ENCODE results near the gene TBP. TPM values are rescaled to one million over a fixed set of nuclear protein-coding genes. Genes with fewer than 3 reads are reported as not detected.

TBP gene
- total RNA-seq, 1 experiment from 2014 or later: 32.8 TPM

- DNase-seq (ENCODE audit: low spot score): peak; percentile 55
- in situ Hi-C loops (cut with HindIII; ENCODE audit: low sequenced_read_pairs): no loop called here
Observed at GRCh38 chr6:170532867-170533488, 21.2 kb upstream of the TBP start.

GRCh38 chr6:170533792-170534191 is 20.4 kb upstream of the TBP start:
- in situ Hi-C loops (cut with HindIII; ENCODE audit: low sequenced_read_pairs): no loop called here
- no peak for DNase-seq (ENCODE audit: low spot score)

- in situ Hi-C loops (cut with HindIII; ENCODE audit: low sequenced_read_pairs): no loop called here
- DNase-seq (ENCODE audit: low spot score): no peak
Observed at GRCh38 chr6:170535004-170535403, 19.2 kb upstream of the TBP start.

GRCh38 chr6:170536671-170537070 is 17.5 kb upstream of the TBP start:
- in situ Hi-C loops (cut with HindIII; ENCODE audit: low sequenced_read_pairs): no loop called here
- DNase-seq (ENCODE audit: low spot score): no peak

- in situ Hi-C loops (cut with HindIII; ENCODE audit: low sequenced_read_pairs): no loop called here
- no peak for DNase-seq (ENCODE audit: low spot score)
Observed at GRCh38 chr6:170537329-170537728, 16.8 kb upstream of the TBP start.

GRCh38 chr6:170542031-170542719 is 12.0 kb upstream of the TBP start:
- in situ Hi-C loops (cut with HindIII; ENCODE audit: low sequenced_read_pairs): no loop called here
- no peak for DNase-seq (ENCODE audit: low spot score)

- in situ Hi-C loops (cut with HindIII; ENCODE audit: low sequenced_read_pairs): no loop called here
Observed at GRCh38 chr6:170545405-170545804, 8.8 kb upstream of the TBP start.

GRCh38 chr6:170552765-170553533 is 1.2 kb upstream of the TBP start, which contains the start of gene PSMB1:
PSMB1 (minus strand) TSS chr6:170553307; CDS start chr6:170553242, 65 bp downstream.
- in situ Hi-C loops (cut with HindIII; ENCODE audit: low sequenced_read_pairs): no loop called here
- DNase-seq (ENCODE audit: low spot score): peak; percentile 98

More at GRCh38 chr6:170545405-170545804, 8.8 kb upstream of the TBP start:
- no peak for DNase-seq (ENCODE audit: low spot score)

- DNase-seq (ENCODE audit: low spot score): no peak
- in situ Hi-C loops (cut with HindIII; ENCODE audit: low sequenced_read_pairs): no loop called here
Observed at GRCh38 chr6:170553534-170554012, 596 bp upstream of the TBP start.

- in situ Hi-C loops (cut with HindIII; ENCODE audit: low sequenced_read_pairs): no loop called here
- DNase-seq (ENCODE audit: low spot score): no peak
Observed at GRCh38 chr6:170554796-170555137, 598 bp downstream of the TBP start.

- DNase-seq (ENCODE audit: low spot score): no peak
- in situ Hi-C loops (cut with HindIII; ENCODE audit: low sequenced_read_pairs): no loop called here
Observed at GRCh38 chr6:170555305-170555704, 1.1 kb downstream of the TBP start.

- no peak for DNase-seq (ENCODE audit: low spot score)
- in situ Hi-C loops (cut with HindIII; ENCODE audit: low sequenced_read_pairs): no loop called here
Observed at GRCh38 chr6:170561555-170561954, 7.4 kb downstream of the TBP start.

- in situ Hi-C loops (cut with HindIII; ENCODE audit: low sequenced_read_pairs): no loop called here
- DNase-seq (ENCODE audit: low spot score): no peak
Observed at GRCh38 chr6:170564936-170565530, 10.9 kb downstream of the TBP start.

GRCh38 chr6:170572704-170573466 is 18.7 kb downstream of the TBP start:
- DNase-seq (ENCODE audit: low spot score): no peak

GRCh38 chr6:170575250-170575649 is 21.1 kb downstream of the TBP start:
- in situ Hi-C loops (cut with HindIII; ENCODE audit: low sequenced_read_pairs): no loop called here
- no peak for DNase-seq (ENCODE audit: low spot score)

More at GRCh38 chr6:170572704-170573466, 18.7 kb downstream of the TBP start:
- in situ Hi-C loops (cut with HindIII; ENCODE audit: low sequenced_read_pairs): no loop called here

GRCh38 chr6:170578909-170579308 is 24.7 kb downstream of the TBP start:
- in situ Hi-C loops (cut with HindIII; ENCODE audit: low sequenced_read_pairs): no loop called here

GRCh38 chr6:170583756-170584180 is 29.6 kb downstream of the TBP start:
- no peak for DNase-seq (ENCODE audit: low spot score)
- in situ Hi-C loops (cut with HindIII; ENCODE audit: low sequenced_read_pairs): no loop called here

More at GRCh38 chr6:170578909-170579308, 24.7 kb downstream of the TBP start:
- no peak for DNase-seq (ENCODE audit: low spot score)

- in situ Hi-C loops (cut with HindIII; ENCODE audit: low sequenced_read_pairs): no loop called here
- peak; percentile 94 for DNase-seq (ENCODE audit: low spot score)
Observed at GRCh38 chr6:170584181-170584953, 30.2 kb downstream of the TBP start, which contains the start of gene PDCD2. PDCD2 (minus strand) TSS chr6:170584637; CDS start chr6:170584581, 56 bp downstream.

Measured in G401 (cell line).